Dendritic cell treated with granulocyte-macrophage colony-stimulating factor and Interleukin-4, amounts not matched to agents 40 ng/mL and 50 ng/mL, for 4 days (primary cell): ENCODE measurements around the gene N4BP3.

ENCODE experiments used
- H3K27ac Mint-ChIP-seq: one replicate; pipeline ENCODE4 v1.8.0; 2022; ENCODE audit warnings: mild to moderate bottlenecking, mixed read lengths
- H3K27me3 Mint-ChIP-seq: one replicate; pipeline ENCODE4 v1.8.0; 2022; ENCODE audit warnings: mild to moderate bottlenecking, mixed read lengths
- H3K36me3 Mint-ChIP-seq: one replicate; pipeline ENCODE4 v1.8.0; 2022; ENCODE audit warnings: low read depth, mixed read lengths
- H3K4me1 Mint-ChIP-seq: one replicate; pipeline ENCODE4 v1.8.0; 2022; ENCODE audit warnings: low read depth, mixed read lengths
- H3K4me3 Mint-ChIP-seq: one replicate; pipeline ENCODE4 v1.8.0; 2022; ENCODE audit warnings: mild to moderate bottlenecking, moderate library complexity, mixed read lengths
- H3K9me3 Mint-ChIP-seq: one replicate; pipeline ENCODE4 v1.8.0; 2022; ENCODE audit warnings: mixed read lengths
- intact Hi-C: fragments of 100-400 bp; cut with micrococcal nuclease; formaldehyde crosslinking; loops from one replicate; pipeline ENCODE4 v1.15.0; 2022

Gene N4BP3

GRCh38 chr5:178141550-178141949 lies 28.2 kb downstream of the N4BP3 start:
- Mint-ChIP-seq H3K36me3 (peaks cover 96% of the 10 kb centered on the region), H3K27ac (no peak overlapping the region), H3K4me3 (no peak overlapping the region), H3K9me3 (no peaks in the 10 kb centered on the region), H3K4me1 (no peaks in the 10 kb centered on the region), H3K27me3 (no peaks in the 10 kb centered on the region)
- intact Hi-C loops = no loop called here

GRCh38 chr5:178142642-178143041 lies 29.3 kb downstream of the N4BP3 start:
- Mint-ChIP-seq H3K9me3 (no peaks in the 10 kb centered on the region), H3K36me3 (peaks cover 100% of the 10 kb centered on the region), H3K4me3 (no peak overlapping the region), H3K27me3 (no peaks in the 10 kb centered on the region), H3K4me1 (no peaks in the 10 kb centered on the region), H3K27ac (no peak overlapping the region)
- intact Hi-C loops = no loop called here

GRCh38 chr5:178143246-178143645 lies 29.9 kb downstream of the N4BP3 start:
- intact Hi-C loops = no loop called here
- Mint-ChIP-seq H3K9me3 (no peaks in the 10 kb centered on the region), H3K4me1 (no peaks in the 10 kb centered on the region), H3K27me3 (no peaks in the 10 kb centered on the region), H3K27ac (no peak overlapping the region), H3K36me3 (peaks cover 100% of the 10 kb centered on the region), H3K4me3 (no peak overlapping the region)

GRCh38 chr5:178143901-178144300 lies 30.6 kb downstream of the N4BP3 start:
- Mint-ChIP-seq H3K4me1 (no peaks in the 10 kb centered on the region), H3K27me3 (no peaks in the 10 kb centered on the region), H3K27ac (no peak overlapping the region), H3K36me3 (peaks cover 100% of the 10 kb centered on the region), H3K4me3 (no peak overlapping the region), H3K9me3 (no peaks in the 10 kb centered on the region)
- intact Hi-C loops = no loop called here

GRCh38 chr5:178145965-178146820 lies 32.9 kb downstream of the N4BP3 start:
- Mint-ChIP-seq H3K36me3 (peaks cover 100% of the 10 kb centered on the region), H3K27me3 (no peaks in the 10 kb centered on the region), H3K4me3 (no peak overlapping the region), H3K27ac (no peak overlapping the region), H3K4me1 (peaks cover 4% of the 10 kb centered on the region), H3K9me3 (no peaks in the 10 kb centered on the region)
- intact Hi-C loops = loop anchor here (1.0 kb wide), 1 partner anchor 70 kb away; no protein-coding TSS in a partner anchor

- Mint-ChIP-seq H3K36me3 (peaks cover 96% of the 10 kb centered on the region), H3K4me3 (no peak overlapping the region), H3K27ac (no peak overlapping the region), H3K4me1 (peaks cover 12% of the 10 kb centered on the region), H3K27me3 (no peaks in the 10 kb centered on the region), H3K9me3 (no peaks in the 10 kb centered on the region)
- intact Hi-C loops = no loop called here
Measured at GRCh38 chr5:178147406-178147805, 34.1 kb downstream of the N4BP3 start.

- H3K36me3 Mint-ChIP-seq = peaks cover 82% of the 10 kb centered on the region
- no peak overlapping the region for H3K27ac Mint-ChIP-seq
- no peak overlapping the region for H3K4me3 Mint-ChIP-seq
- no peaks in the 10 kb centered on the region for H3K9me3 Mint-ChIP-seq
- intact Hi-C loops = no loop called here
- peaks cover 24% of the 10 kb centered on the region for H3K4me1 Mint-ChIP-seq
- no peaks in the 10 kb centered on the region for H3K27me3 Mint-ChIP-seq
Measured at GRCh38 chr5:178149199-178149932, 36.0 kb downstream of the N4BP3 start.

- Mint-ChIP-seq H3K27me3 (no peaks in the 10 kb centered on the region), H3K36me3 (peaks cover 64% of the 10 kb centered on the region), H3K4me1 (peaks cover 26% of the 10 kb centered on the region), H3K4me3 (no peak overlapping the region), H3K9me3 (no peaks in the 10 kb centered on the region), H3K27ac (no peak overlapping the region)
- intact Hi-C loops = no loop called here
Measured at GRCh38 chr5:178150977-178151734, 37.8 kb downstream of the N4BP3 start.

- H3K27me3 Mint-ChIP-seq = no peaks in the 10 kb centered on the region
- no peaks in the 10 kb centered on the region for H3K9me3 Mint-ChIP-seq
- H3K27ac Mint-ChIP-seq = peak overlapping the region; percentile 90
- peaks cover 26% of the 10 kb centered on the region for H3K4me1 Mint-ChIP-seq
- H3K4me3 Mint-ChIP-seq = peak overlapping the region; percentile 92
- peaks cover 48% of the 10 kb centered on the region for H3K36me3 Mint-ChIP-seq
- intact Hi-C loops = no loop called here
Measured at GRCh38 chr5:178152491-178153444, 39.4 kb downstream of the N4BP3 start.

GRCh38 chr5:178153530-178154340 lies 40.4 kb downstream of the N4BP3 start, which contains the start of gene NHP2:
TSS of gene NHP2 (minus strand) at chr5:178153885. CDS start at chr5:178153817, 68 bp downstream.
- H3K27me3 Mint-ChIP-seq = no peaks in the 10 kb centered on the region
- peaks cover 26% of the 10 kb centered on the region for H3K4me1 Mint-ChIP-seq
- intact Hi-C loops = loop anchor here (1.0 to 2.0 kb wide), 2 partner anchors 23 to 51 kb away; partner anchors contain the start of gene HNRNPAB
- H3K9me3 Mint-ChIP-seq = no peaks in the 10 kb centered on the region
- H3K27ac Mint-ChIP-seq = peak within 1 kb of the TSS; percentile 90
- H3K4me3 Mint-ChIP-seq = peak within 1 kb of the TSS; percentile 92
- H3K36me3 Mint-ChIP-seq = peaks cover 38% of the 10 kb centered on the region

- peaks cover 25% of the 10 kb centered on the region for H3K36me3 Mint-ChIP-seq
- no peaks in the 10 kb centered on the region for H3K9me3 Mint-ChIP-seq
- H3K27me3 Mint-ChIP-seq = peaks cover 3% of the 10 kb centered on the region
- no peak overlapping the region for H3K4me3 Mint-ChIP-seq
- H3K4me1 Mint-ChIP-seq = peaks cover 29% of the 10 kb centered on the region
- intact Hi-C loops = loop anchor here (2.0 kb wide), 1 partner anchor 50 kb away; the partner anchor contains the start of gene HNRNPAB
- H3K27ac Mint-ChIP-seq = no peak overlapping the region
Measured at GRCh38 chr5:178155065-178155464, 41.7 kb downstream of the N4BP3 start.

GRCh38 chr5:178160176-178160575 lies 46.8 kb downstream of the N4BP3 start:
- H3K27ac Mint-ChIP-seq = no peak overlapping the region
- H3K4me1 Mint-ChIP-seq = peaks cover 17% of the 10 kb centered on the region
- H3K9me3 Mint-ChIP-seq = no peaks in the 10 kb centered on the region
- no peak overlapping the region for H3K4me3 Mint-ChIP-seq
- peaks cover 30% of the 10 kb centered on the region for H3K27me3 Mint-ChIP-seq
- no peaks in the 10 kb centered on the region for H3K36me3 Mint-ChIP-seq
- intact Hi-C loops = no loop called here
